Thyroid gland (tissue), 4 donors: ENCODE results near the gene APBA1.

ENCODE experiments used
- CTCF ChIP-seq, 6 experiments: fragments of 200-600 bp in 3 of 6; fragments of 450-650 bp in 3 of 6; sonication (generic) in 3 of 6; IDR thresholded peaks; one replicate each; pipeline ENCODE4 v1.5.1; 2016 to 2019; ENCODE audit warnings: antibody characterized with exemption in 6 of 6, mild to moderate bottlenecking in 2 of 6, inconsistent platforms in 1 of 6, moderate library complexity in 1 of 6
- POLR2A ChIP-seq, 2 donors: fragments of 450-650 bp; IDR thresholded peaks; one replicate each; pipeline ENCODE4 v1.6.1; 2017; ENCODE audit warnings: antibody characterized with exemption in 2 of 2, mild to moderate bottlenecking in 2 of 2, moderate library complexity in 1 of 2

GRCh38 chr9:69590266-69590665, 81.9 kb downstream of the APBA1 start:
- TF ChIP-seq CTCF (IDR thresholded peaks at IDR 0.05) (no peak), POLR2A (IDR thresholded peaks at IDR 0.05) (no peak)
